Ovary (tissue), 3 donors: Measurements from ENCODE around the gene ACVR1.

Experiments used
- CTCF ChIP-seq, 3 donors: fragments of 450-650 bp in 2 of 3; fragments of 200-600 bp in 1 of 3; IDR thresholded peaks; one replicate each; pipeline versions ENCODE4 v1.5.1 to v1.8.0; 2016 to 2022; ENCODE audit warnings: antibody characterized with exemption in 3 of 3, mild to moderate bottlenecking in 1 of 3
- EP300 ChIP-seq: sonication (generic); formaldehyde crosslinking; IDR thresholded peaks from one replicate; pipeline ENCODE4 v1.6.1; 2017; ENCODE audit warnings: antibody characterized with exemption
- POLR2A ChIP-seq: fragments of 450-650 bp; IDR thresholded peaks from one replicate; pipeline ENCODE4 v1.6.1; 2017; ENCODE audit warnings: antibody characterized with exemption, mild to moderate bottlenecking, moderate library complexity
- donor health status: DM: no; HTN: no; CAD: no.

GRCh38 chr2:157853820-157854219 lies 22.3 kb downstream of the ACVR1 start:
- TF ChIP-seq CTCF (IDR thresholded peaks at IDR 0.05) (no peak), EP300 (no peak), POLR2A (no peak)
